Right renal cortex interstitium (tissue), 3 donors: ENCODE results near the gene LHX4. TPM values are rescaled to one million over a fixed set of nuclear protein-coding genes. Genes with fewer than 3 reads are reported as not detected.

Experiments
- DNase-seq, 3 donors: peaks; one replicate each; pipeline ENCODE4 v3.0.0-alpha.2; 2013; ENCODE audit warnings: low read depth in 3 of 3, low spot score in 2 of 3
- polyA plus RNA-seq, 3 donors: library from polyadenylated mRNA; unstranded; fragments of 120-200 nt; gene quantifications; one replicate each; pipeline ENCODE4 v1.2.1, GENCODE V29; 2013; ENCODE audit not compliant: insufficient read length in 3 of 3

Gene LHX4
- polyA plus RNA-seq, 3 donors, result 1.0 to 1.5 (median 1.3) TPM

- DNase-seq, result no peak
These were observed 5.2 kb upstream of the LHX4 start for GRCh38 chr1:180224902-180225301.

- DNase-seq, result no peak
These were observed 4.7 kb upstream of the LHX4 start for GRCh38 chr1:180225403-180225802.

GRCh38 chr1:180227861-180228647, 2.0 kb upstream of the LHX4 start:
- no peak for DNase-seq

GRCh38 chr1:180228648-180229482, 1.2 kb upstream of the LHX4 start:
- DNase-seq, result no peak

GRCh38 chr1:180230416-180230790, 339 bp downstream of the LHX4 start:
- DNase-seq, result no peak

- no peak for DNase-seq
These were observed 884 bp downstream of the LHX4 start for GRCh38 chr1:180230791-180231505.

GRCh38 chr1:180231506-180231921, 1.4 kb downstream of the LHX4 start:
- no peak for DNase-seq

- no peak for DNase-seq
These were observed 1.9 kb downstream of the LHX4 start for GRCh38 chr1:180231936-180232335.

- no peak for DNase-seq
These were observed 2.5 kb downstream of the LHX4 start for GRCh38 chr1:180232521-180233043.

- no peak for DNase-seq
These were observed 3.3 kb downstream of the LHX4 start for GRCh38 chr1:180233191-180234011.

- no peak for DNase-seq
These were observed 4.5 kb downstream of the LHX4 start for GRCh38 chr1:180234369-180235076.

GRCh38 chr1:180235077-180235501, 5.0 kb downstream of the LHX4 start:
- no peak for DNase-seq

GRCh38 chr1:180235502-180236239, 5.6 kb downstream of the LHX4 start:
- DNase-seq, result no peak

GRCh38 chr1:180236698-180237509, 6.8 kb downstream of the LHX4 start:
- DNase-seq, result no peak

GRCh38 chr1:180237869-180238476, 7.9 kb downstream of the LHX4 start:
- no peak for DNase-seq

GRCh38 chr1:180238675-180239074, 8.6 kb downstream of the LHX4 start:
- DNase-seq, result no peak
